MM.1S (cell line): ENCODE data around the gene KRT35.

Source experiments
- DNase-seq: peaks from one replicate; pipeline ENCODE4 v3.0.0-alpha.2; 2015
- H2AFZ ChIP-seq: fragments of 300-600 bp; sonication (generic); 2 replicates; pipeline ENCODE4 v1.6.0; 2016; ENCODE audit warnings: antibody characterized with exemption, low read length
- H3F3A ChIP-seq: fragments of 300-600 bp; sonication (generic); 2 replicates; pipeline ENCODE4 v1.6.1; 2016; ENCODE audit warnings: mild to moderate bottlenecking, antibody characterized with exemption, low read length, moderate library complexity, mixed read lengths; ENCODE audit not compliant: insufficient read depth
- H3K27ac ChIP-seq: fragments of 300-600 bp; sonication (generic); 2 replicates; pipeline ENCODE4 v1.5.1; 2016; ENCODE audit warnings: mild to moderate bottlenecking, low read length
- H3K27me3 ChIP-seq: fragments of 300-600 bp; sonication (generic); replicated peaks from 2 replicates; pipeline ENCODE4 v1.6.0; 2016; ENCODE audit warnings: low read length; ENCODE audit not compliant: insufficient read depth
- H3K36me3 ChIP-seq: fragments of 300-600 bp; sonication (generic); replicated peaks from 2 replicates; pipeline ENCODE4 v1.6.1; 2016; ENCODE audit warnings: mild to moderate bottlenecking, low read length, mixed read lengths; ENCODE audit not compliant: insufficient read depth
- H3K4me1 ChIP-seq: fragments of 300-600 bp; sonication (generic); 2 replicates; pipeline ENCODE4 v1.6.1; 2016; ENCODE audit warnings: low read length, mixed read lengths
- H3K4me2 ChIP-seq: fragments of 300-600 bp; sonication (generic); 2 replicates; pipeline ENCODE4 v1.6.0; 2016; ENCODE audit warnings: low read depth, low read length
- H3K4me3 ChIP-seq: fragments of 300-600 bp; sonication (generic); 2 replicates; pipeline ENCODE4 v1.5.1; 2016; ENCODE audit warnings: low read length, mixed read lengths
- H3K79me2 ChIP-seq: fragments of 300-600 bp; sonication (generic); 2 replicates; pipeline ENCODE4 v1.6.1; 2016; ENCODE audit warnings: mixed run types, low read length, mixed read lengths
- H3K9ac ChIP-seq: fragments of 300-600 bp; sonication (generic); 2 replicates; pipeline ENCODE4 v1.6.1; 2016; ENCODE audit warnings: low read length, mixed read lengths
- H3K9me2 ChIP-seq: fragments of 300-600 bp; sonication (generic); replicated peaks from 2 replicates; pipeline ENCODE4 v1.6.1; 2016; ENCODE audit warnings: mild to moderate bottlenecking, low read length, mixed read lengths; ENCODE audit not compliant: insufficient read depth
- H3K9me3 ChIP-seq: fragments of 300-600 bp; sonication (generic); replicated peaks from 2 replicates; pipeline ENCODE4 v1.6.1; 2016; ENCODE audit warnings: mild to moderate bottlenecking, low read length, mixed read lengths; ENCODE audit not compliant: insufficient read depth
- H4K20me1 ChIP-seq: fragments of 300-600 bp; sonication (generic); 2 replicates; pipeline ENCODE4 v1.6.1; 2016; ENCODE audit warnings: mild to moderate bottlenecking, low read length, moderate library complexity, mixed read lengths; ENCODE audit not compliant: insufficient read depth
- EZH2 ChIP-seq: fragments of 300-600 bp; sonication (generic); optimal IDR thresholded peaks from 2 replicates; pipeline ENCODE3; 2017; ENCODE audit warnings: low read depth, mild to moderate bottlenecking, antibody characterized with exemption, low read length, mixed read lengths
- EZH2phosphoT487 ChIP-seq: fragments of 300-600 bp; sonication (generic); IDR thresholded peaks from 2 replicates; pipeline ENCODE4 v1.6.1; 2018; ENCODE audit warnings: antibody characterized with exemption, low read length
- TF ChIP-seq, protein P1 (sequence below): fragments of 300-600 bp; sonication (generic); IDR thresholded peaks from 2 replicates; pipeline ENCODE4 v1.5.1; 2016; ENCODE audit warnings: antibody characterized with exemption, low read length, mixed read lengths

KRT35 gene

DNA sequence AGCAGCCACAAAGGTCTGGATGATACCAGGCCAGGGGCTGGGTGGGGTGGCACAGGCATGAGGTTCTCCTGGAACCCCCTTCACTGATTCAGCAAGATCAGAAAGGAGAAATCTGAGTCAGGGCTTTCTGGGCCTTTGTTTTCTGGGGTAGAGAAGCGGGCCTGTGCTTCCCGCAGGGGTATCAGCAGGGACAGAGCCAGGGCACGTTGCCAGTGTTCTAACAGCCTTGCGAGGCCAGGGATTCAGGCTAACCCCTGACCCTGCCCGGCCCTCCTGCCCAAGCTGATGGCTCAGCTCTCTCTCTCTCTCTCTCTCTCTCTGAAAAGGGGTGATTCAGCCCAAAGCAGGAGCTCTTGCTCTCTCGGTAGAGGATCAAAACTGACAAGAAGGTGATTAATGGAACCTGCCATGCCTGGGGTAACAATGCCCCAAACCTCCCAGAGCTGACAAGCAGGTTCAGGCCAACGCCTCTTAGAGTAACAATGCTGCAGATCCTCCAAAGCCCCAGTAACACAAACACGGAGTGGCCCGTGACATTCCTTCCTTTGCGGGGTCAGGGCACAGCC is 26.4 kb upstream of the KRT35 start:
- Histone ChIP-seq H3F3A (no peaks in the 10 kb centered on the region), H3K9ac (no peak overlapping the region), H2AFZ (no peak overlapping the region), H3K27ac (no peak overlapping the region), H3K79me2 (no peaks in the 10 kb centered on the region), H3K36me3 (no peaks in the 10 kb centered on the region), H3K27me3 (no peaks in the 10 kb centered on the region), H3K4me2 (no peak overlapping the region), H3K9me3 (no peaks in the 10 kb centered on the region), H3K9me2 (no peaks in the 10 kb centered on the region), H3K4me1 (no peaks in the 10 kb centered on the region; the same call in 1 of the 2 replicates), H4K20me1 (no peaks in the 10 kb centered on the region), H3K4me3 (no peak overlapping the region)
- TF ChIP-seq, protein P1, sequence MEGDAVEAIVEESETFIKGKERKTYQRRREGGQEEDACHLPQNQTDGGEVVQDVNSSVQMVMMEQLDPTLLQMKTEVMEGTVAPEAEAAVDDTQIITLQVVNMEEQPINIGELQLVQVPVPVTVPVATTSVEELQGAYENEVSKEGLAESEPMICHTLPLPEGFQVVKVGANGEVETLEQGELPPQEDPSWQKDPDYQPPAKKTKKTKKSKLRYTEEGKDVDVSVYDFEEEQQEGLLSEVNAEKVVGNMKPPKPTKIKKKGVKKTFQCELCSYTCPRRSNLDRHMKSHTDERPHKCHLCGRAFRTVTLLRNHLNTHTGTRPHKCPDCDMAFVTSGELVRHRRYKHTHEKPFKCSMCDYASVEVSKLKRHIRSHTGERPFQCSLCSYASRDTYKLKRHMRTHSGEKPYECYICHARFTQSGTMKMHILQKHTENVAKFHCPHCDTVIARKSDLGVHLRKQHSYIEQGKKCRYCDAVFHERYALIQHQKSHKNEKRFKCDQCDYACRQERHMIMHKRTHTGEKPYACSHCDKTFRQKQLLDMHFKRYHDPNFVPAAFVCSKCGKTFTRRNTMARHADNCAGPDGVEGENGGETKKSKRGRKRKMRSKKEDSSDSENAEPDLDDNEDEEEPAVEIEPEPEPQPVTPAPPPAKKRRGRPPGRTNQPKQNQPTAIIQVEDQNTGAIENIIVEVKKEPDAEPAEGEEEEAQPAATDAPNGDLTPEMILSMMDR, result no peak
- TF ChIP-seq EZH2 (no peak), EZH2phosphoT487 (no peak)
- no peak for DNase-seq

DNA sequence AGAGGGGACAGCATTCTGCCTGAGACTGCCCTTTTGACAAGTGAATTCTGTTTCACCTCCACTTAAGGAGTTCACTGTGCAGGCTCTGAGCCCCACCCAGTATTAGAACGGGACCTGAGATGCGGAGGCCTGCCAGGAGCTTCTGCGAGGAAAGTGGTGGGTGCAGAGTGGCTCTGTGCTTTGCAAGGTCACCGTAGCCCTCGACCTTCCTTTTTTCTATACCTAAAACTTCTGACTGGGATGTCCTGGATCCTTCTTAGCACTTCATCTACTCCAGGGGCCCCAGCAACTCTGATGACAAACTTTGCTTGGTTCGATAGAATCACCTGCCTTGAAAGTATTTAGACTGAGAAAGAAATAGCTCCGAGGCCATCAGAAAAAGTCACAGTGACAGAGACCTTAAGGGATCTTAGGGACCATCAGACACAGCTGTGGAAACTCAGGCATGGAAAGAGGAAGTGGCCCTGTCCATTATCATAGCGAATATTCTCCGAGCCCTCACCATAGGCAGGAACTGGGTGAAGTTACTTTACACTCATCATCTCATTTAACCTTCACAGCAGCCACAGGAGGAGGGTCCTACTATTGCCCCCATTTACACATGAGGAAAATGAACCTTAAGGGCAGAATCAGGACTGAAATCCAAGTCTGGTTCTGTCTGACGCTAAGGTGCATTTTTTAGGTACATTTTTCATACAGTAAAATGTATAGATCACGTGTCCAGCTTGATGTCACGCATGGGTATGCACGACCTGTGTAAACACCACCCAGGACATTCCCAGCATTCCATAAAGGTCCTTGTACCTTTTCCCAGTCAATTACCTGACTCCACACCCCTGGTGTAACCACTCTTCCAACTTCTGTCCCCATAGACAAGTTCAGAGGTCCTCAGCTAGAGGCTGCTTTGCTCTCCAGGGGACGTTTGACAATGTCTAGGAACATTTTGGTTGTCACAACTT is 25.1 kb upstream of the KRT35 start:
- TF ChIP-seq EZH2, result no peak
- TF ChIP-seq, protein P1, result no peak
- no peak for TF ChIP-seq EZH2phosphoT487
- no peak for DNase-seq
- no peaks in the 10 kb centered on the region for H4K20me1 ChIP-seq
- no peak overlapping the region for H3K4me3 ChIP-seq
- H3K27ac ChIP-seq, result no peak overlapping the region
- no peak overlapping the region for H2AFZ ChIP-seq
- H3K4me1 ChIP-seq, result no peaks in the 10 kb centered on the region; the same call in 1 of the 2 replicates
- no peaks in the 10 kb centered on the region for H3F3A ChIP-seq
- no peaks in the 10 kb centered on the region for H3K79me2 ChIP-seq
- no peaks in the 10 kb centered on the region for H3K9me3 ChIP-seq
- H3K4me2 ChIP-seq, result no peak overlapping the region
- H3K9ac ChIP-seq, result no peak overlapping the region
- no peaks in the 10 kb centered on the region for H3K36me3 ChIP-seq
- H3K27me3 ChIP-seq, result no peaks in the 10 kb centered on the region
- no peaks in the 10 kb centered on the region for H3K9me2 ChIP-seq

DNA sequence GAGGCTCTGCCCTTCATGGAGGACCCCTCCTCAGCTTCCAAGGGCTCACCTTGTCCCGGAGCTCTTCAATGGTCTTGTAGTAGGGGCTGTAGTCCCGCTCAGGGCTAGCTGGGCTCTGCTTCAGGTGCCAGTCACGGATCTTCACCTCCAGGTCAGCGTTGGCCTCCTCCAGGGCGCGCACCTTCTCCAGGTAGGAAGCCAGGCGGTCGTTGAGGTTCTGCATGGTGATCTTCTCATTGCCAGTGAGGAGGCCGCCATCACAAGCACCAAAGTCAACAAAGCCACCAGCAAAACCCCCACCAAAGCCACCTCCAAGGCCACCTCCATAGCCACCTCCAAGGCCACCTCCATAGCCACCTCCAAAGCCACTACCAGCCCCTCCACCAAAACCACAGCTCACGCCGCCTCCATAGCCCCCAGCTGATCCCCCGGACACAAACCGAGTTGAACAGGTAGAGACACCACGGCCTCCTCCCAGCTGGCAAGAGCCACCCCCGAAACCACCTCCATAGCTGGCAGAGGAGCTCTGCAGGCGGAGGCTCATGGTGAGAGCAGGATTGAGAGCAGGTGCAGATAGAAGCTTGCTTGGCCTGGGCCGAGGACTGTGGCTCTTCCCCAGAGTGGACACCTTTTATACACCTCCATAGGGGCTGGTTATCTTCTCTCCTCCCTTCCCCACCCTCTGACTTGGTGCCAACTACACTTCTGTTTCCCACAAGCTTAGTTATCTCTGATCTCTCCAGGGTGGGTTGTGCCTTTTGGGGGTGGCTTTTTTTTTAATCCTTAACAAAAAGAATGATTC is 24.3 kb upstream of the KRT35 start, which contains the start of gene KRT13:
Gene KRT13, minus strand, starts transcription at position 606 of the 802 bp plus-strand sequence. Its CDS starts 62 bp downstream, at position 544.
- no peak for DNase-seq
- Histone ChIP-seq H3K9me2 (no peaks in the 10 kb centered on the region), H3K79me2 (no peaks in the 10 kb centered on the region), H3K36me3 (no peaks in the 10 kb centered on the region), H3K4me1 (no peaks in the 10 kb centered on the region; the same call in 1 of the 2 replicates), H3K9ac (no peak within 1 kb of the TSS), H2AFZ (no peak within 1 kb of the TSS), H3K27me3 (no peaks in the 10 kb centered on the region; the same call in 1 of the 2 replicates), H3K27ac (no peak within 1 kb of the TSS), H3F3A (no peaks in the 10 kb centered on the region), H3K4me3 (no peak within 1 kb of the TSS), H3K4me2 (no peak within 1 kb of the TSS), H3K9me3 (no peaks in the 10 kb centered on the region), H4K20me1 (no peaks in the 10 kb centered on the region)
- TF ChIP-seq EZH2 (no peak), EZH2phosphoT487 (no peak)
